ENCODE measurements around the gene SLC16A12. TPM values are rescaled to one million over a fixed set of nuclear protein-coding genes. Genes with fewer than 3 reads are reported as not detected.

The SLC16A12 gene
- total and polyA plus RNA-seq, 2 of the 8 experiments (the other 6 are each of a cell fraction or from before 2014, with no cell fraction given): 1.6 to 1.9 TPM

DNA sequence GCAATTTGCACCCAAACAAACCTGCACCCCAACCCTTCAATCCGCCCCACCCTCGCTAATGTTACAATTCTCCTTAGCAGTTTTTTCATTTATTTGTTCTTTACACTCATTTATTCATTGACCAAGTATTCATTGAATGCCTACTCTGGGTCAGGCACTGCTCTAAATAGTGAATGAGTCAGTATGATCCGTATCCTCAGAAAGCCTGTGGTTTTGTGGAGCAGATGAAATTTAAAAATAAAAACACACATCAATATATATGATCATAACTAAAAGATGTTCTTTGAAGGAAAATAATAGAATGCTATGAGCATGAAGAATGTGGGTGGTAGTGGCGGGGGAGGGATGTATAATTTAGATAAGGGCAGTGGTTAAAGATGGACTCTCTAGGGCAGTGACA, 107.8 kb downstream of the SLC16A12 start (continued):
- TF ChIP-seq, protein P1, sequence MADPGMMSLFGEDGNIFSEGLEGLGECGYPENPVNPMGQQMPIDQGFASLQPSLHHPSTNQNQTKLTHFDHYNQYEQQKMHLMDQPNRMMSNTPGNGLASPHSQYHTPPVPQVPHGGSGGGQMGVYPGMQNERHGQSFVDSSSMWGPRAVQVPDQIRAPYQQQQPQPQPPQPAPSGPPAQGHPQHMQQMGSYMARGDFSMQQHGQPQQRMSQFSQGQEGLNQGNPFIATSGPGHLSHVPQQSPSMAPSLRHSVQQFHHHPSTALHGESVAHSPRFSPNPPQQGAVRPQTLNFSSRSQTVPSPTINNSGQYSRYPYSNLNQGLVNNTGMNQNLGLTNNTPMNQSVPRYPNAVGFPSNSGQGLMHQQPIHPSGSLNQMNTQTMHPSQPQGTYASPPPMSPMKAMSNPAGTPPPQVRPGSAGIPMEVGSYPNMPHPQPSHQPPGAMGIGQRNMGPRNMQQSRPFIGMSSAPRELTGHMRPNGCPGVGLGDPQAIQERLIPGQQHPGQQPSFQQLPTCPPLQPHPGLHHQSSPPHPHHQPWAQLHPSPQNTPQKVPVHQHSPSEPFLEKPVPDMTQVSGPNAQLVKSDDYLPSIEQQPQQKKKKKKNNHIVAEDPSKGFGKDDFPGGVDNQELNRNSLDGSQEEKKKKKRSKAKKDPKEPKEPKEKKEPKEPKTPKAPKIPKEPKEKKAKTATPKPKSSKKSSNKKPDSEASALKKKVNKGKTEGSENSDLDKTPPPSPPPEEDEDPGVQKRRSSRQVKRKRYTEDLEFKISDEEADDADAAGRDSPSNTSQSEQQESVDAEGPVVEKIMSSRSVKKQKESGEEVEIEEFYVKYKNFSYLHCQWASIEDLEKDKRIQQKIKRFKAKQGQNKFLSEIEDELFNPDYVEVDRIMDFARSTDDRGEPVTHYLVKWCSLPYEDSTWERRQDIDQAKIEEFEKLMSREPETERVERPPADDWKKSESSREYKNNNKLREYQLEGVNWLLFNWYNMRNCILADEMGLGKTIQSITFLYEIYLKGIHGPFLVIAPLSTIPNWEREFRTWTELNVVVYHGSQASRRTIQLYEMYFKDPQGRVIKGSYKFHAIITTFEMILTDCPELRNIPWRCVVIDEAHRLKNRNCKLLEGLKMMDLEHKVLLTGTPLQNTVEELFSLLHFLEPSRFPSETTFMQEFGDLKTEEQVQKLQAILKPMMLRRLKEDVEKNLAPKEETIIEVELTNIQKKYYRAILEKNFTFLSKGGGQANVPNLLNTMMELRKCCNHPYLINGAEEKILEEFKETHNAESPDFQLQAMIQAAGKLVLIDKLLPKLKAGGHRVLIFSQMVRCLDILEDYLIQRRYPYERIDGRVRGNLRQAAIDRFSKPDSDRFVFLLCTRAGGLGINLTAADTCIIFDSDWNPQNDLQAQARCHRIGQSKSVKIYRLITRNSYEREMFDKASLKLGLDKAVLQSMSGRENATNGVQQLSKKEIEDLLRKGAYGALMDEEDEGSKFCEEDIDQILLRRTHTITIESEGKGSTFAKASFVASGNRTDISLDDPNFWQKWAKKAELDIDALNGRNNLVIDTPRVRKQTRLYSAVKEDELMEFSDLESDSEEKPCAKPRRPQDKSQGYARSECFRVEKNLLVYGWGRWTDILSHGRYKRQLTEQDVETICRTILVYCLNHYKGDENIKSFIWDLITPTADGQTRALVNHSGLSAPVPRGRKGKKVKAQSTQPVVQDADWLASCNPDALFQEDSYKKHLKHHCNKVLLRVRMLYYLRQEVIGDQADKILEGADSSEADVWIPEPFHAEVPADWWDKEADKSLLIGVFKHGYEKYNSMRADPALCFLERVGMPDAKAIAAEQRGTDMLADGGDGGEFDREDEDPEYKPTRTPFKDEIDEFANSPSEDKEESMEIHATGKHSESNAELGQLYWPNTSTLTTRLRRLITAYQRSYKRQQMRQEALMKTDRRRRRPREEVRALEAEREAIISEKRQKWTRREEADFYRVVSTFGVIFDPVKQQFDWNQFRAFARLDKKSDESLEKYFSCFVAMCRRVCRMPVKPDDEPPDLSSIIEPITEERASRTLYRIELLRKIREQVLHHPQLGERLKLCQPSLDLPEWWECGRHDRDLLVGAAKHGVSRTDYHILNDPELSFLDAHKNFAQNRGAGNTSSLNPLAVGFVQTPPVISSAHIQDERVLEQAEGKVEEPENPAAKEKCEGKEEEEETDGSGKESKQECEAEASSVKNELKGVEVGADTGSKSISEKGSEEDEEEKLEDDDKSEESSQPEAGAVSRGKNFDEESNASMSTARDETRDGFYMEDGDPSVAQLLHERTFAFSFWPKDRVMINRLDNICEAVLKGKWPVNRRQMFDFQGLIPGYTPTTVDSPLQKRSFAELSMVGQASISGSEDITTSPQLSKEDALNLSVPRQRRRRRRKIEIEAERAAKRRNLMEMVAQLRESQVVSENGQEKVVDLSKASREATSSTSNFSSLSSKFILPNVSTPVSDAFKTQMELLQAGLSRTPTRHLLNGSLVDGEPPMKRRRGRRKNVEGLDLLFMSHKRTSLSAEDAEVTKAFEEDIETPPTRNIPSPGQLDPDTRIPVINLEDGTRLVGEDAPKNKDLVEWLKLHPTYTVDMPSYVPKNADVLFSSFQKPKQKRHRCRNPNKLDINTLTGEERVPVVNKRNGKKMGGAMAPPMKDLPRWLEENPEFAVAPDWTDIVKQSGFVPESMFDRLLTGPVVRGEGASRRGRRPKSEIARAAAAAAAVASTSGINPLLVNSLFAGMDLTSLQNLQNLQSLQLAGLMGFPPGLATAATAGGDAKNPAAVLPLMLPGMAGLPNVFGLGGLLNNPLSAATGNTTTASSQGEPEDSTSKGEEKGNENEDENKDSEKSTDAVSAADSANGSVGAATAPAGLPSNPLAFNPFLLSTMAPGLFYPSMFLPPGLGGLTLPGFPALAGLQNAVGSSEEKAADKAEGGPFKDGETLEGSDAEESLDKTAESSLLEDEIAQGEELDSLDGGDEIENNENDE (IDR thresholded peaks at IDR 0.05; ENCODE audit: insufficient replicate concordance, low read length): no peak
- TF ChIP-seq TEAD4 (IDR thresholded peaks at IDR 0.05; ENCODE audit: low read depth, low read length): no peak
- TF ChIP-seq BACH1 (IDR thresholded peaks at IDR 0.05; ENCODE audit: low read length): no peak
- no peak for TF ChIP-seq POU5F1 (IDR thresholded peaks at IDR 0.05; ENCODE audit: low read depth, low read length)
- no peak for TF ChIP-seq EGR1 (IDR thresholded peaks at IDR 0.05; ENCODE audit: borderline replicate concordance, low read depth, low read length)
- no peak for TF ChIP-seq GTF2F1 (IDR thresholded peaks at IDR 0.05; ENCODE audit: borderline replicate concordance, low read depth, low read length)
- no peak for TF ChIP-seq KDM5A (IDR thresholded peaks at IDR 0.05; ENCODE audit: low read length)
- TF ChIP-seq KDM4A (IDR thresholded peaks at IDR 0.05; ENCODE audit: low read depth, low read length, severe bottlenecking): no peak
- no peak for TF ChIP-seq HDAC2 (IDR thresholded peaks at IDR 0.05; ENCODE audit: borderline replicate concordance in 1 of 2, low read depth in 2 of 2, low read length in 2 of 2)
- TF ChIP-seq TAF7 (optimal IDR thresholded peaks at IDR 0.05; ENCODE audit: borderline replicate concordance, low read depth, low read length): no peak
- TF ChIP-seq CREB1 (IDR thresholded peaks at IDR 0.05): no peak
- TF ChIP-seq ASH2L (IDR thresholded peaks at IDR 0.05; ENCODE audit: low read length): no peak

Data from H1 (cell line).